Stomach (tissue), 9 donors: ENCODE results near the gene AFMID. TPM values are rescaled to one million over a fixed set of nuclear protein-coding genes. Genes with fewer than 3 reads are reported as not detected.

Experiments
- DNase-seq, 2 donors: peaks; one replicate each; pipeline versions ENCODE4 v3.0.0 to v3.0.0-alpha.2; 2013 to 2019
- H3K27ac ChIP-seq, 5 donors: fragments of 200-600 bp in 4 of 5; sonication (generic) in 4 of 5; one replicate each; pipeline ENCODE4 v1.5.1; 2013 to 2019; ENCODE audit warnings: mild to moderate bottlenecking in 1 of 5, moderate library complexity in 1 of 5
- H3K27me3 ChIP-seq, 3 donors: fragments of 200-600 bp; sonication (generic); one replicate each; pipeline ENCODE4 v1.5.1; 2017 to 2019; ENCODE audit warnings: mixed run types in 1 of 3
- H3K36me3 ChIP-seq, 4 donors: fragments of 200-600 bp; sonication (generic); 1 replicate in 3 of 4; 2 replicates in 1 of 4; pipeline ENCODE4 v1.5.1; 2016 to 2019
- H3K4me1 ChIP-seq, 4 donors: fragments of 200-600 bp; sonication (generic); one replicate each; pipeline ENCODE4 v1.5.1; 2016 to 2019
- H3K4me3 ChIP-seq, 4 donors: fragments of 200-600 bp; sonication (generic) in 3 of 4; one replicate each; pipeline ENCODE4 v1.5.1; 2016 to 2019; ENCODE audit warnings: mild to moderate bottlenecking in 1 of 4
- H3K9me3 ChIP-seq, 4 donors: fragments of 200-600 bp; sonication (generic); one replicate each; pipeline ENCODE4 v1.5.1; 2016 to 2019
- CTCF ChIP-seq, 7 experiments: fragments of 450-650 bp in 4 of 7; fragments of 200-600 bp in 3 of 7; sonication (generic) in 3 of 7; IDR thresholded peaks; one replicate each; pipeline ENCODE4 v1.5.1; 2016 to 2019; ENCODE audit warnings: antibody characterized with exemption in 7 of 7, control low read depth in 2 of 7, mild to moderate bottlenecking in 1 of 7
- EP300 ChIP-seq: sonication (generic); formaldehyde crosslinking; IDR thresholded peaks from one replicate; pipeline ENCODE4 v1.6.1; 2017; ENCODE audit warnings: antibody characterized with exemption
- POLR2A ChIP-seq, 4 donors: fragments of 450-650 bp; IDR thresholded peaks; one replicate each; pipeline ENCODE4 v1.6.1; 2016; ENCODE audit warnings: antibody characterized with exemption in 4 of 4, control low read depth in 2 of 4, mild to moderate bottlenecking in 1 of 4, moderate library complexity in 1 of 4
- POLR2AphosphoS5 ChIP-seq, 3 donors: sonication (generic); formaldehyde crosslinking; IDR thresholded peaks; one replicate each; pipeline ENCODE4 v1.6.1; 2016; ENCODE audit warnings: antibody characterized with exemption in 3 of 3
- WGBS, 5 donors: extraction: QIAGEN DNeasy Blood & Tissue Kit in 3 of 5; methylation state at CpG; one replicate each; pipeline versions ENCODE4 v1.1.5 to v1.1.7; 2013 to 2018; 5-methylcytosine and 5-hydroxymethylcytosine counted together
- intact Hi-C: fragments of 100-400 bp; cut with DNase I; formaldehyde crosslinking; loops from one replicate; pipeline ENCODE4 v1.15.1; 2023; ENCODE audit warnings: low total_unique reads
- polyA plus RNA-seq, 3 donors: library from polyadenylated mRNA; stranded (reverse); fragments of 200-250 nt; gene quantifications; one replicate each; pipeline ENCODE4 v1.2.3, GENCODE V29; 2013
- total RNA-seq, 5 donors: library from RNA; depleted of rRNA; stranded (reverse); fragments of >200 nt; gene quantifications; one replicate each; pipeline versions ENCODE4 v1.1.0 to v1.2.3, GENCODE V29; 2014 to 2016
- donor health status: healthy with polysubstance abuse.
- donor health status: Bipolar disorder and iron deficiency.
- donor health status: healthy.

Gene AFMID
- total and polyA plus RNA-seq, 8 donors, result 25.7 to 189 (median 61.3) TPM

DNA sequence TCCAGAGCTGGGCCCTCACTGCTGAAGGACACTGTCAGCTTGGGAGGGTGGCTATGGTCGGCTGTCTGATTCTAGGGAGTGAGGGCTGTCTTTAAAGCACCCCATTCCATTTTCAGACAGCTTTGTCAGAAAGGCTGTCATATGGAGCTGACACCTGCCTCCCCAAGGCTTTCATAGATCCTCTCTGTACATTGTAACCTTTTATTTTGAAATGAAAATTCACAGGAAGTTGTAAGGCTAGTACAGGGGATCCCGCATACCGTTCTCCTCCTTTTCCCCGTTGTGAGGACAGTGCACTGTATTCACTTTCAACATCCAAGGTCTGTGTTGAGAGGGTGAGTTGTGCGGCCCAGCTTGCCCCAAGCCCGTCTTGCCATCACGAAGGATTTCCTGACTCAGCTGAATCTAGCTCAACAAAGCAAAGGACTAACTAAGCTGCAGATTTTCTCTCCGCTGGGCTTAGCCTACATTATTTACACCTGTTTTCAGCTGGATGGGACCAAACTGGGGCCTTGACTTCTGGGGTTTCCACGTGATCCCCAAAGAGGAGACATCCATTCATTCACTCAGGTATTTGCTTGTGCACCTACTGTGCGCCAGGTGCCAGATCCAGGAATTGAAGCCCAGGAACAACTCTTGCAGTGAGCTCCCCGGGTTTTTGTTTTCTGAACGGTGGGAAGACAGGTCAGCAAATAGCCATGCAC is 39.0 kb downstream of the AFMID start:
- peaks cover 0 to 10% (median 0%) of the 10 kb centered on the region in 4 donors for H3K36me3 ChIP-seq
- WGBS, 5 donors, result 75 to 79% (median 77%) methylated on average over 12 of the region's 12 CpGs
- H3K27ac ChIP-seq, result no peak overlapping the region
- peaks cover 0 to 8% (median under 1%) of the 10 kb centered on the region in 4 donors for H3K4me1 ChIP-seq
- no peaks in the 10 kb centered on the region for H3K9me3 ChIP-seq
- H3K4me3 ChIP-seq, result no peak overlapping the region
- intact Hi-C loops, result no loop called here
- peaks cover 0 to 42% (median 18%) of the 10 kb centered on the region in 3 donors for H3K27me3 ChIP-seq
- no peak for DNase-seq
- TF ChIP-seq POLR2AphosphoS5 (IDR thresholded peaks at IDR 0.05), result no peak
- TF ChIP-seq CTCF (IDR thresholded peaks at IDR 0.05), result no peak
- no peak for TF ChIP-seq POLR2A (IDR thresholded peaks at IDR 0.05)
- TF ChIP-seq EP300, result no peak

- 56 to 71% (median 64%) methylated on average over 18 to 20 of the region's 20 CpGs for WGBS, 5 donors
- intact Hi-C loops, result no loop called here
- no peak for TF ChIP-seq EP300
- TF ChIP-seq CTCF (IDR thresholded peaks at IDR 0.05), result no peak
- no peak for TF ChIP-seq POLR2AphosphoS5 (IDR thresholded peaks at IDR 0.05)
- no peak for TF ChIP-seq POLR2A (IDR thresholded peaks at IDR 0.05)
- H3K36me3 ChIP-seq, result peaks cover 0 to 10% (median 0%) of the 10 kb centered on the region in 4 donors
- H3K9me3 ChIP-seq, result no peaks in the 10 kb centered on the region
- H3K4me1 ChIP-seq, result peaks cover 0 to 15% (median 5%) of the 10 kb centered on the region in 4 donors
- H3K4me3 ChIP-seq, result no peak overlapping the region
- no peak for DNase-seq
- peaks cover 0 to 49% (median 25%) of the 10 kb centered on the region in 3 donors for H3K27me3 ChIP-seq
- no peak overlapping the region for H3K27ac ChIP-seq
These were observed 39.7 kb downstream of the AFMID start for GRCh38 chr17:78226759-78227454.

DNA sequence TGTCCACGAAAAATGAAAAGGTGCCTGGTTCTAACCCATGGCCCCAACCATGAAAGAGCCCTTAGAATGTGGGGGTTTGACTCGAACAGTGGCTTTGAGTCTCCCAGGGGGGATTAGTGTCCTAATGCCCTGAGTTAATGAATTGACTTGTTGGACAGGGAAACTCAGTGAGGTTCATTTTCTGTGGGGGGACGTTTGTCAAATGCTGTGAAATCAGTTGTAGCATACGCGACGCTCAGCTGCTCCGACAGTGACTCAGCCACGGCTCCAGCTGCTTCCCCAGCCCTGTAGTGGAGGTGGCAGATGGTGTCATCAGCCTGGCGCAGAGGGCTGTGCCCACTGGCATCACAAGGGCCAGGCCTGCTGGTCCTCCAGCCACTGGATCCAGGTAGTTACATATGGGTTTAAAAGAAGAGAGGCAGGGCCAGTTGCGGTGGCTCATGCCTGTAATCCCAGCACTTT is 40.3 kb downstream of the AFMID start:
- TF ChIP-seq EP300 (no peak), POLR2AphosphoS5 (IDR thresholded peaks at IDR 0.05) (no peak), POLR2A (IDR thresholded peaks at IDR 0.05) (no peak), CTCF (IDR thresholded peaks at IDR 0.05) (no peak)
- Histone ChIP-seq H3K27me3 (peaks cover 5 to 55% (median 31%) of the 10 kb centered on the region in 3 donors), H3K4me1 (peaks cover 0 to 20% (median 8%) of the 10 kb centered on the region in 4 donors), H3K36me3 (peaks cover 0 to 10% (median 0%) of the 10 kb centered on the region in 4 donors), H3K9me3 (no peaks in the 10 kb centered on the region), H3K27ac (no peak overlapping the region), H3K4me3 (no peak overlapping the region)
- DNase-seq, result no peak
- intact Hi-C loops, result no loop called here
- WGBS, 5 donors, result 75 to 80% (median 78%) methylated on average over 4 to 10 of the region's 10 CpGs

- no peak for DNase-seq
- no peak for TF ChIP-seq EP300
- no peak for TF ChIP-seq CTCF (IDR thresholded peaks at IDR 0.05)
- no peak for TF ChIP-seq POLR2A (IDR thresholded peaks at IDR 0.05)
- no peak for TF ChIP-seq POLR2AphosphoS5 (IDR thresholded peaks at IDR 0.05)
- no peak overlapping the region for H3K4me3 ChIP-seq
- peaks cover 0 to 20% (median 9%) of the 10 kb centered on the region in 4 donors for H3K4me1 ChIP-seq
- H3K36me3 ChIP-seq, result peaks cover 0 to 10% (median 0%) of the 10 kb centered on the region in 4 donors
- 80 to 87% (median 86%) methylated on average over 4 of the region's 4 CpGs for WGBS, 5 donors
- H3K27me3 ChIP-seq, result peaks cover 5 to 62% (median 38%) of the 10 kb centered on the region in 3 donors
- H3K27ac ChIP-seq, result no peak overlapping the region
- intact Hi-C loops, result no loop called here
- H3K9me3 ChIP-seq, result no peaks in the 10 kb centered on the region
These were observed 41.0 kb downstream of the AFMID start for GRCh38 chr17:78228176-78228575.
